Measurements from ENCODE around the gene CLDN25. TPM values are rescaled to one million over a fixed set of nuclear protein-coding genes. Genes with fewer than 3 reads are reported as not detected.
"Not testable (repeated sequence)": the region's sequence is repeated elsewhere in the genome, so short reads cannot be mapped to it uniquely, and the experiment has no call there.

CLDN25 gene
- total RNA-seq, 4 donors from 2014 or later, result not detected

DNA sequence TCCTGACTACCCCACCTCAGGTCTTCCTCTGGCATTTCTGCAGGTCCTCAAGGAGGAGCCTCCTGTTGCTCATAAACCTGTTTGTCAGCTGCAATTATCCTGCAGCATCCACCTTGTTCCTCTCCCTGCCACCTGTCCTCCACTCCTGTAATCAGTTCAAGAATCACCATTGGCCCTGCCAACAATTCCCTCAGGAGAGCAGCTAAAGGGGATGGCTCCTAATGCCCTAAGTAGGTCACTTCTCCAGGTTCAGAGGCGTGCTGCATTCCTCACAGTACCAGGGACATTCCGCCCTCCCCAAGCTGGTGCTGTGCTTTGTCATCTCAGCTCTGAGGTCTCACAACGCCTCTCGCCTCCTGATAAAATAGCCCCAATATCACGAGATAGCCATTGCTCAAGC lies 2.1 kb downstream of the CLDN25 start:
- DNase-seq (ENCODE audit: low spot score) (no peak), ATAC-seq (ENCODE audit: low FRiP score) (no peak)
- TF ChIP-seq, protein P1, sequence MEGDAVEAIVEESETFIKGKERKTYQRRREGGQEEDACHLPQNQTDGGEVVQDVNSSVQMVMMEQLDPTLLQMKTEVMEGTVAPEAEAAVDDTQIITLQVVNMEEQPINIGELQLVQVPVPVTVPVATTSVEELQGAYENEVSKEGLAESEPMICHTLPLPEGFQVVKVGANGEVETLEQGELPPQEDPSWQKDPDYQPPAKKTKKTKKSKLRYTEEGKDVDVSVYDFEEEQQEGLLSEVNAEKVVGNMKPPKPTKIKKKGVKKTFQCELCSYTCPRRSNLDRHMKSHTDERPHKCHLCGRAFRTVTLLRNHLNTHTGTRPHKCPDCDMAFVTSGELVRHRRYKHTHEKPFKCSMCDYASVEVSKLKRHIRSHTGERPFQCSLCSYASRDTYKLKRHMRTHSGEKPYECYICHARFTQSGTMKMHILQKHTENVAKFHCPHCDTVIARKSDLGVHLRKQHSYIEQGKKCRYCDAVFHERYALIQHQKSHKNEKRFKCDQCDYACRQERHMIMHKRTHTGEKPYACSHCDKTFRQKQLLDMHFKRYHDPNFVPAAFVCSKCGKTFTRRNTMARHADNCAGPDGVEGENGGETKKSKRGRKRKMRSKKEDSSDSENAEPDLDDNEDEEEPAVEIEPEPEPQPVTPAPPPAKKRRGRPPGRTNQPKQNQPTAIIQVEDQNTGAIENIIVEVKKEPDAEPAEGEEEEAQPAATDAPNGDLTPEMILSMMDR (IDR thresholded peaks at IDR 0.05), result no peak

DNA sequence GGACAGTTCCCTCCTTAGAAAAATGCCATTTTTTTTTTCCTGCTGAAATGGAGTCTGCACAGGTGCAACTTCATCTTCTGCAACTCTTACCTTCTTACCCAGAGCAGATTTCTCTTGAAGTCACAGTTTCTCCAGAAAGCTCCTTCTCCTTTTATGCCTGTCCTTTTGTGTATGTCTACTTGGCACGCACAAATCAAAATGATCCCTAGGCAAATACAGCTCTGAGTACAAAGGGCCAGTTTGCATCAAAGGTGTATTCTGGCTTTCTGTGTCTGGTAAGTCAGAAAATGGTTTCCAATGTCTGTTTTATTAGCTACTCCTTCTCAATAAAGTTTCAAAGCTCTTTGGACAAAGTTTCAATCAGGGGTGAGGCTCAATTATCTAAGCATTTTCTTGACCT lies 2.5 kb downstream of the CLDN25 start:
- ATAC-seq (ENCODE audit: low FRiP score), result no peak
- no peak for DNase-seq (ENCODE audit: low spot score)
- TF ChIP-seq, protein P1 (IDR thresholded peaks at IDR 0.05), result no peak

DNA sequence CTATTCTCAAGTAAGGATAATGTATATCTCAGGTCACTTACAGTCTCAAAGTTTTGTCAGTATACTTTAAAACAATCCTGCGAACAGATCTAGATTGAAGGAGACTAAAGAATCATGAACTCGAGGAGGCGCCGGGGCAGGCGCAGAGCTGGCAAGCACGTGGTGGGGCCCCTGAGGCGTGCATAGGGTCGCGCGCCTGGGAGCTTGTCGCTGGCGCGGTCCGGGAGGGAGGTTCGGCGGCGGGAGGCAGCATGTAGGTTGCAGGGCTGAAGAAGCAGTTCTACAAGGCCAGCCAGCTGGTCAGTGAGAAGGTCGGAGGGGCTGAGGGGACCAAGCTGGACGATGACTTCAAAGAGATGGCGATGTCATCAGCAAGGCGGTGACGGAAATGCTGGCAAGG lies 9.4 kb downstream of the CLDN25 start:
- not testable (repeated sequence) for ATAC-seq (ENCODE audit: low FRiP score); DNase-seq (ENCODE audit: low spot score)

DNA sequence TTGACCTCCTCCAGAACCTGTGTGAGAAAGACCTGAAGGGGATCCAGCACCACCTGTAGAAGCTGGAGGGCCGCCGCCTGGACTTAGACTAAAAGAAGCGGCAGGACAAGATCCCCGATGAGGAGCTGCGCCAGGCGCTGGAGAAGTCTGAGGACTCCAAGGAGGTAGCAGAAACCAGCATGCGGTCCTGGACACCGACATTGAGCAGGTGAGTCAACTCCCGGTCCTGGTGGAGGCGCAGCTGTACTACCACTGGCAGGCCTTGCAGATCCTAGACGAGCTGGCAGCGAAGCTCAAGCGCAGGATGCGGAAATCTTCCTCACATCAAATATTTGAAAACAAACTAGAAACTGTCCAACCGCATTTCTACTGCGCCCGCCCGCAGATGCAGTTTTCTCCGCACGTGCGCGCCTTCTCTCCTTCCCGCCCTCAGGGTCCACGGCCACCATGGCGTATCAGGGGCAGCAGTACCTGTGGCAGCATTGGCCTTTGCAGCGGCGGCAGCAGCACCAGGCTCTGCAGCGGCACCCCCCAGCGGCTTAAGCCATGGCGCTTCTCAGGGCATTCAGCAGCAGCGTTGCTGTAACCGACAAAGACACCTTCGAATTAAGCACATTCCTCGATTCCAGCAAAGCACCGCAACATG lies 10.2 kb downstream of the CLDN25 start:
- TF ChIP-seq, protein P1 (IDR thresholded peaks at IDR 0.05), result no peak
- no peak for DNase-seq (ENCODE audit: low spot score)
- ATAC-seq (ENCODE audit: low FRiP score), result no peak

DNA sequence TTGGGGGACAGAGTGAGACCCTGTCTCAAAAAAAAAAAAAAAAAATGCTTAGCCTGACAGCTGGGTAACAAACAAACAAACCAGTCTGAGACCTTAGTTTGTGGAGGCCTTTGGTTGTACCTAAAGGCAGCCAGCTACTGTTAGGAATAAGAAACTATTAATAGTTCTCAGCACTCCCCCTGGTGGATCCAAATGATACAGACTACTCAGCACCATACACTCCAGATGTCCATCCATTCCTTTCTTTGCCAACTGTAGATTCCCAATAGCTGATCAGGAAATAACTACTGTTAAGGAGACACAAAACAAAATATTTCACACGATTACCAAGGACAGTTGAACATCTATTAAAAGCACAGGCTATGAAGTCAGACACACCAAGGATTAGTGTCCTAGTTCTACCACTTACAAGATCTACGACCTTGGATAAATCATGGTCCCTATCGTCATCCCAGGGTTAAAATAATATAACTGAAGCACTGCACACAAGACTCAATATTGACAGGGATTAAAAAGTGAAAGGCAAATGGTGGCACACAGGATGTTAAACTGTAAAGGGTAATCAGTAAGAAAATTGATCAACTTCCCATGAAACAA lies 17.2 kb downstream of the CLDN25 start:
- ATAC-seq (ENCODE audit: low FRiP score) (peak; percentile 51), DNase-seq (ENCODE audit: low spot score) (no peak)
- TF ChIP-seq, protein P1 (IDR thresholded peaks at IDR 0.05), result peak in 1 of 3 donors; percentile 14

DNA sequence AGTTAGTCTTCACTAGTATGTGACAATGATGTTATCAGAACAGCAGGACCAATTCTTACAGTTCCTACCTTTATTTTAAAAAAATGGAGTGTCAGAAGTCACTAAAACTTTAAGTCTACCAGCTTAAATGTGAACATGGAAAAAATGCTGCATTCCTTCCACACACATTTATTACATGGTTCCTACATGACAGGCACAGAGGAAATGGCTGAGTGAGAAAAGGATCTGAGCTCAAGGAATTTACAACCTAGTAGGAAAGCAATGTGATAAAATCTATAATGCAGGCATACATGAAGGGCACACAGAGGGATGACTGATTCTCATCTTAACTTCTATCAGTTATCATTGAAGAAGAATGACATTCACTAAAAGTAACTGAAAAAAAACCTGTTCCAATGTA lies 23.0 kb downstream of the CLDN25 start:
- no peak for DNase-seq (ENCODE audit: low spot score)
- TF ChIP-seq, protein P1 (IDR thresholded peaks at IDR 0.05), result no peak
- no peak for ATAC-seq (ENCODE audit: low FRiP score)

DNA sequence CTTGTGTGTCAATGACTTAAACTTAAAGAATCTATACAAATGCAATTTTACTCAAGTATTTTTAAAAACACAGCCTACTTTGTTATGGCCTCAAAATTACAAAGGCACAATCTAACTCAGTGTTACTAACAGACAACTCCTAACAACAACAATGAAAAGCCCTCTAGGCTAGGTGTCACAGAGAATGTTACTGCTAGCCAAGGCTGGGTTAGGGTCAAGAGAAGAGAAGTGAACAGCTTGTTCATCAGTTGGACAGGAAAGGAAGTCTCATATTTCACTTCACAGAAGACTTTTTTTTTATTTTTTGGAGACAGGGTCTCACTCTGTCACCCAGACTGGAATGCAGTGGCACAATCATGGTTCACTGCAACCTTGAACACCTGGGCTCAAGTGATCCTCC lies 26.0 kb downstream of the CLDN25 start:
- TF ChIP-seq, protein P1 (IDR thresholded peaks at IDR 0.05), result no peak
- ATAC-seq (ENCODE audit: low FRiP score) (no peak), DNase-seq (ENCODE audit: low spot score) (no peak)

Data from omental fat pad (tissue), 4 donors.